Kidney capillary endothelial cell (primary cell): ENCODE results near the gene KRT39.
"Not testable (repeated sequence)": the region's sequence is repeated elsewhere in the genome, so short reads cannot be mapped to it uniquely, and the experiment has no call there.

Experiments
- DNase-seq: peaks from one replicate; pipeline ENCODE4 v3.0.0-alpha.2; 2018; ENCODE audit warnings: low spot score

The KRT39 gene

DNA sequence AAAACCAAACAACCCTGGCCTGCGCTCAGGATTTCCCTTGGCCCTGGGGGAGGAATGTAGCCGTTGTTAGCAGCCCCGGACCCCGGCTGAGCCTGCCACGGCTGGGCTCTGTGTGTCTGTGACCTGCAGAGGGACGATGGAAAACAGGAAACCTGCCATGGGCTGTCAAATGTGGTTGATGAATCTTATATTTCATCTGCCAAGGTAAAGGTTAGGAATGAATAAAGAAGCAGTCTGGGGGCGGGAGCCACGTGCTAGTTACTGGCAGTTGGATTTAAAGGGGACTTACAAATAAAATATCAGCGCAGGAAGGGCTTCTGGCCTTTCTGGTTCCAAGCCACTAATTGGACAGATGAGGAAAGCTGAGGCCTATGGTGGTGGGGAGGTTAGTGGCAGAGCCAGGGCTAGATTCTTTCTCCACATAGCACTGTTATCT, 29.3 kb downstream of the KRT39 start, which contains the start of gene KRT23:
TSS of gene KRT23 (minus strand) at position 263 of the 436 bp plus-strand sequence. CDS start 1,043 bp downstream, outside the sequence.
- no peak for DNase-seq

DNA sequence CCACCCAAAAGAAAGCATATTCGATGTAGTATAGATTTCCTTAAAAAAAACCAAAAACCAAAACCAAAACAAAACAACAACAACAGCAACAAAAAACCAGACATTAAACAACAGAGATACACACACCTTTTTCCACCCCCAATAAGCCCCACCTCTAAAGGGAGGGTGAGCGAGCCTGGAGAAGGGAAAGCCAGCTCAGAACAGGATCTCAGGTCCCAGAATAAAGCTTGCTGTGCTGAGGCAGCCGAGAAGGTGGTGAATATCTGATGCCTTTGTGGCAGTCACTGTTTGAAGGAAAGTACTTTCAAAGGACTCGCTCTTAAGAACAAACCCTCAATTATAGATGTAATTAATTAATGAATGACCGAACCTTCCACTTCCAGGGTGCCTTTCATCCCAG, 29.8 kb downstream of the KRT39 start:
- DNase-seq: no peak

DNA sequence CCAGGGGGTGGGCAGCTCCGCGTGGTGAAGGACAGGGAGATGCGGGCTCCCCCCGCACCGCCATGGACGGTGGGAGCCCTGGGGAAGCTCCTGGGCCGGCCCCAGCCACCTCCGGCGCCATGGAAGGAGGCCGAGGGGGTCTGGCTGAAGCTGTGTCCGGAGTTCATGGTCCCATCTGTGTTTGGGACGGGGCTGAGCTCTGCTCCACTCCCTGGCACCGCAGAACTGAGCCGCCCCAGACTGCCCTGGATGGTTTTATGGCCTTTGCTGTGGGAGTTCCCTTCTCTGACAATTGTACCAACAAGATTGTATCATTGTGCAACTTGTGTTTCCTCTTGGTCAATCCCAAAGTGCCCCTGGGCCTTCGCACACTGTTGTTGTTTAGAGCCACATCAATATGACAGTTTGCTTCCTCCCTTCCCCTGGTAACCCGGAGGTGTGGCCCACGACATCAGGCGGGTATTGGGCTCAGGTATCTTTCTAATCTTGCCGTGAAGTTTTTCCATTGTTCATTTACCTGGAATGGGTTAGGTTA, 30.2 kb downstream of the KRT39 start:
- no peak for DNase-seq

- DNase-seq: no peak
Measured at GRCh38 chr17:40935624-40936023, 31.1 kb downstream of the KRT39 start.

DNA sequence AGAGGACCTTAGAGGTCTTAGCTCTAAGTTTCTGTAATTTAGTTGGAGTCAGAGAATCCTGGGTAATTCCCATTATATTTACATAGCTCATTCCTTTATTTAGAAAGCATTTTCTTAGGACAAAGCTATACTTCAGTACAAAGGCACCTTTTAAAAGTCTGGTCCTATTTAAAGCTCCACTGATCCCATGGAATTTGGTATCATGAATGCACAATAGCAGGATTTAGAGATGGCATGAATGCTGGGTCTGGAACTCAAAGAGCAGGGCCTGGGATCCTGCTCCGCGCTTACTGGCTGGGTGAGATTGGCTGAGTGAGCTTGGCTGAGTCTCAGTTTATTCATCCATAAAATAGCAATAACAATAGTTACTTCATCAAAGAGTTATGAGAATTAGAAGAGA, 34.1 kb downstream of the KRT39 start:
- no peak for DNase-seq

GRCh38 chr17:40931311-40931710, 35.4 kb downstream of the KRT39 start:
- no peak for DNase-seq

DNA sequence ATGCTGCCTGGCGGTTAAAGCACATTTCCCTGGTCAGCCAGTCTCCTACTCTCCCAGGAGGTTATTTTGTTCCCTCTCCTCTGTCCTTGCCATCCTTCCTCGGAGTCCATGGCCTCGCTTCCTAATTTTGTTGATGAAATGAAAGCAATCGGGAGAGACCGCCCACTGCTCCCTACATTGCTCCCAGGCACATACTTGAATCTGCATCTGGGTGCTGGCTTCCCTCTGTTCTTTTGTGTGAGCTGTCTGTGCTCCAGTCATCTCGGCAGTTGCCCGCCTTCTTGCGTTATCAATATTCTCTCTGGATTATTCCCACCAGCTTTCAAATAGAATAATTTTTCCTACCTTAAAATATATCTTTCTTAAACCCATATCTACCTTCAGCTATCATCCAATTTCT, 40.4 kb downstream of the KRT39 start:
- DNase-seq: no peak

DNA sequence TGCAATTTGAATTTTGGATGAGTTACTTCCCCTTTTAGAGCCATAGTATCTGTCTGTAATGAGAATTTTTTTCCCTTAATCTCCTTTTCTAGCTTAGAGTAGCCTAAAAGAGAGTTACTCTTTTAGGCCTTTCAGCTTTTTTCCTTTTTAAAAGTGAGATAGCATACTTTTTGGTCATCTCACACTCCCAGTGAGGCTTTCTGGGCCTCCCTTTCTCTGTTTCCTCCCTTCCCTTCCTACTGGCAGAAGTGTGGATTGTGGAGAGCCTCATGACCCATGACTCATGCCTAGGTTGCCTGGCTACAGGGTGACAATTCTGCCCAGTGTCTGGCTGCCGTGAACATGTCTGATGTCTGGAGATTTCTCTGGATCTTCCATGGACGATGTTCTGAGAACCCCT, 44.5 kb downstream of the KRT39 start:
- DNase-seq: peak; percentile 83

- DNase-seq: no peak
Measured at GRCh38 chr17:40921026-40921425, 45.7 kb downstream of the KRT39 start.

DNA sequence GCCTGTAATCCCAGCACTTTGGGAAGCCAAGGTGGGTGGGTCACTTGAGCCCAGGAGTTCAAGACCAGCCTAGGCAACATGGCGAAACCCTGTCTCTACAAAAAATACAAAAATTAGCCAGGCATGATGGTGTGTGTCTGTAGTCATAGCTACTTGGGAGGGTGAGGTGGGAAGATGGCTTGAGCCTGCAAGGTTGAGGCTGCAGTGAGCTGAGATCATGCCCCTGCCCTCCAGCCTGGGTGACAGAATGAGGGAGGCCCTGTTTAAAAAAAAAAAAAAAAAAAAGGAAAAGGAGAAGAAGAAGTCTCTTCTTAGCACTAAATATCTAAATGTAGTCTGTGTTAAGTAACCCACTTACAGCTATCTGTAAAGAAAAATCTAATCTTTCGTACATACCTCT, 49.6 kb downstream of the KRT39 start:
- not testable (repeated sequence) for DNase-seq

- no peak for DNase-seq
Measured at GRCh38 chr17:40916366-40916765, 50.4 kb downstream of the KRT39 start.

GRCh38 chr17:40915721-40916256, 51.0 kb downstream of the KRT39 start:
- no peak for DNase-seq

DNA sequence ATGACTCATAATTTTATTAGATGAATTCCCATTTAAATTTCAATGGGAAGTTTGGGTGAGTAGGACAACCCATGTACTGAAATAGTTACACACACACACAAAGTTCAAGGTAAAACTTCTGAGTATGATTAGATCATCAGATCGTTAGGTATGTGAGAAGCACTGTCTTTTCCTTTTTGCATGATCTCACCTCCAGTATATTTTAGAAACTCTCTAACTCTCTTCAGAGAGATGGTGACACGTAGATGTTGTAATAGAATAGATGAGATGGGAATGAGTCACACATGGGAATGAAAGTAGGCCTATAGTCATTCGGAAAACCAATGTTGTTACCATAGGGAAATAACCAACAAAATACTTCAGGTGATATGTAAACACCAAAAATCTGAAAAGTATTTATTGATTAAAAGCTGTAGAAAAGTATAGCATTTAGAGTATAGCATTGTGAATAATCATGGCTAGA, 51.5 kb downstream of the KRT39 start:
- DNase-seq: peak; percentile 86

DNA sequence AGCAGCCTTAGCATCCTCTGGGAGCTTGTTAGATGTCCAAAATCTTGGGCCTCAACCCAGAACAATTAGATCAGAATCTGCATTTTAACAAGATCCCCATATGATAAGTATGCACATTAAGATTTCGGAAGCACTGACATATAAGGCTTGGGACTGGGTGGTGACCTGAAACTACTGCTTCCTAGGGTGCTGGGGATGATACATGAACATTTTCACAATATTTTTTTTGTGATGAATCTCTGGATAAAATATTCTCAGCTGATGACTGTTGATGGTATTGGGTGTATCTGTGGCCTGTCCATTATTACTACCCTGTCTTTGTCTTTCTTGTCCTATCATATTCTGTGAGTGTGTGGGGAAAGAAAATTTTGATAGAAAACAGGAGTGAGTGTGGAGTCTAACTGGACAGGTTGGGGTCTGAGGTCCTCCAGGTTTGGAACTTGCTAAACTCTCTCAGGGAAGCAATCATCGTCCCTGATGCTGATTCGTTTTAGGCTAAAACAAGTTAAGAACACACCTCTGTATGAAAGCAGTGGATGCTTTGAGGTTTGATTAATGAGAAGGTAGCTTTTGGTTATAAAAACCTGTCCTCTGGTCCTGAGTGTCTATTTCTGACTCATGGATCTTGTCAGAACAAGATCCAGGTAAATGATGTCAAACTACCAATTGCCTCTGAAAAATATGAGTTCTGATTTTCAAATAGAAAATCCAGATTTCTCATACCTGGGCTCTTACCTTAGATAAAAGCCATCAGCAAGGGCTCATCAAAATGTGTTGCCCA, 52.5 kb downstream of the KRT39 start:
- DNase-seq: no peak

DNA sequence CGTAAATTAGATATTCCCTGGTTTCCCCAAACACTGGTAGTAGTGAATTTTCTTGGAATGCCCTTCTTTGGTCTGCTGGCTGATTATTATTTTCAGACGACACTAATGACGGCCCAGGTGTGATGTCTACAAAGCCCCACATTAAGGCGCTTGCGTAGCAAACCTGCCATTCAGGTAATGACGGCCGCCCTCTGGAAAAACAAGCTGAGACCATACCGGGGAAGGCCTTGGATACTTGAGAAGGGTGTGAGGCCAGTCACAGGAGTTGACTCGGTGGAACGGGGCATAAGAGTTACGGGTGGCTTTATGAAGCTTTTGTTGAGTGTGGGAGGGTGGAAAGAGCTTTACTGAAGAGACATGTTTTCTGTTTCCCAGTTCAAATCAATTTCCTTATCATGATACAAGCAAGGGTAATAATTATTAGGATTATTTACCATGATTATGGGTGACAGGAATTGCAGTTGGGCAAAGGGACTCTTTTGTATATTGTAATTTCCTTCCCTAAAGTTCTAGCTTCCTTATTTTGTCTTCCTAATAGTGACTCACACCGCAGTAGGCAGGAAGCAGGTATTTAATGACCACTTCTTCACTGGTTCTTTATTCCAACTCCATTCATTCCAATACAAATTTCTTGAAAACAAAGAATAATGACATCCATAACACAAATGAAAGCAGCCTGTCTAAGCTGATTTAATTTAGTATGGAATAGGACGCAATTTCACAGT, 54.1 kb downstream of the KRT39 start:
- DNase-seq: peak; percentile 40

- DNase-seq: no peak
Measured at GRCh38 chr17:40910441-40910841, 56.3 kb downstream of the KRT39 start.

- no peak for DNase-seq
Measured at GRCh38 chr17:40909755-40910154, 57.0 kb downstream of the KRT39 start.

DNA sequence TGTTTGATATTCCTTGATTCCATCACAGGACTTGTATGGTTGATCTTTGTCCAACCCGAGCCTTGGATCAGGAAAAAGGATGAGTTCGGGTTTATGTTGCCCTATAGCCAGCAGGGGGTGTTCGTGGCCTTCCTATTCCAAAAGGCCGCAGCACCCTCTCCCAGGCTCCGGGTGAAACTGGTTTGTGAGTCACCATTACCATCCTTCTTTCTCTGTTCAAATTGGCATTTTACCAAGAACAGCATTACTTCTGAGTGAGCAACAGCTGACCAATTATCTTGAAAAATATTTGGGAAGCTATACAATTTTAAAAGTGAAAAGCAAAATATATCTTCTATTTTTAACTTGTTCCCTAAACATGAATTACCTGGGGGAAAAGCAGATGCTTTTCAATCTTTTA, 57.4 kb downstream of the KRT39 start:
- peak; percentile 94 for DNase-seq
